Esophagus (tissue), 2 donors: ENCODE results near the gene TEX54. TPM values are rescaled to one million over a fixed set of nuclear protein-coding genes. Genes with fewer than 3 reads are reported as not detected.
"Not testable (repeated sequence)": the region's sequence is repeated elsewhere in the genome, so short reads cannot be mapped to it uniquely, and the experiment has no call there.

Experiments
- H3K27ac ChIP-seq, 2 donors: one replicate each; pipeline ENCODE4 v1.5.1; 2013; ENCODE audit warnings: low read depth in 2 of 2, mild to moderate bottlenecking in 2 of 2, inconsistent platforms in 1 of 2, low read length in 1 of 2, moderate library complexity in 1 of 2
- H3K27me3 ChIP-seq, 2 donors: one replicate each; pipeline ENCODE4 v1.6.1; 2013; ENCODE audit warnings: low read length in 2 of 2, control low read depth in 1 of 2, mild to moderate bottlenecking in 1 of 2; ENCODE audit not compliant: insufficient read depth in 2 of 2, control insufficient read depth in 1 of 2
- H3K36me3 ChIP-seq, 2 donors: one replicate each; pipeline ENCODE4 v1.6.1; 2013; ENCODE audit warnings: low read length in 1 of 2; ENCODE audit not compliant: control insufficient read depth in 2 of 2, insufficient read depth in 2 of 2
- H3K4me1 ChIP-seq, 2 donors: one replicate each; pipeline ENCODE4 v1.6.1; 2013; ENCODE audit warnings: low read length in 1 of 2; ENCODE audit not compliant: control insufficient read depth in 2 of 2, insufficient read depth in 2 of 2
- H3K4me3 ChIP-seq, 2 donors: one replicate each; pipeline ENCODE4 v1.5.1; 2013; ENCODE audit warnings: low read length in 2 of 2, mild to moderate bottlenecking in 2 of 2, low read depth in 1 of 2, moderate library complexity in 1 of 2
- H3K9me3 ChIP-seq, 2 donors: one replicate each; pipeline ENCODE4 v1.6.1; 2013; ENCODE audit warnings: mild to moderate bottlenecking in 2 of 2, low read depth in 1 of 2, low read length in 1 of 2, moderate library complexity in 1 of 2; ENCODE audit not compliant: control insufficient read depth in 2 of 2, insufficient read depth in 1 of 2
- WGBS, 2 donors: extraction: QIAGEN DNeasy Blood & Tissue Kit; methylation state at CpG; one replicate each; pipeline ENCODE4 v1.1.7; 2013; 5-methylcytosine and 5-hydroxymethylcytosine counted together
- polyA plus RNA-seq, 2 donors: library from polyadenylated mRNA; stranded (reverse); fragments of 200-250 nt; gene quantifications; one replicate each; pipeline ENCODE4 v1.2.3, GENCODE V29; 2013
- donor health status: healthy with polysubstance abuse.
- donor health status: Bipolar disorder and iron deficiency.

Gene TEX54
- polyA plus RNA-seq, 2 donors: not detected

DNA sequence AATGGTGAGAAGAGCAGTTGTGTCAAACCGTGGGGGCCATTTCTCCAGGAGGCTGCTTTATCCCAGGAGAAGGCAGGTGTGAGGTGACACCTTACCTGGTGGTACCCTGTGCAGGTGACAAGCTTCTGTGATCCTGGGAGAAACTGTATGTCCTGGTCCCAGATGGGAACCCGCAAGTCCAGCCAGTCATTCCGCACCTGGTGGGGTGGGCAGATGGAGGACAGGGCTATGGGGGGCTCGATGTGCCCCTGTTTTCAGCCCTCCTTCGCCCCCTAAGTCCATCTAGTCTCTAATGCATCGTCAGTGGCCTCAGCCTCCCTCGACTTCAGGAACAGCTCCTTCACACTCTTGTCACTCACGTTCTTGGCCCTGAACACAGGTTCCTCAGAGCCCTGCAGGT lies 2.7 kb upstream of the TEX54 start:
- Histone ChIP-seq H3K4me3 (no peak overlapping the region), H3K9me3 (no peaks in the 10 kb centered on the region), H3K36me3 (peaks cover 12 to 15% of the 10 kb centered on the region in 2 donors), H3K27ac (no peak overlapping the region), H3K4me1 (peaks cover 0 to 5% of the 10 kb centered on the region in 2 donors), H3K27me3 (no peaks in the 10 kb centered on the region)
- 84 to 89% methylated on average over 8 of the region's 8 CpGs for WGBS, 2 donors

DNA sequence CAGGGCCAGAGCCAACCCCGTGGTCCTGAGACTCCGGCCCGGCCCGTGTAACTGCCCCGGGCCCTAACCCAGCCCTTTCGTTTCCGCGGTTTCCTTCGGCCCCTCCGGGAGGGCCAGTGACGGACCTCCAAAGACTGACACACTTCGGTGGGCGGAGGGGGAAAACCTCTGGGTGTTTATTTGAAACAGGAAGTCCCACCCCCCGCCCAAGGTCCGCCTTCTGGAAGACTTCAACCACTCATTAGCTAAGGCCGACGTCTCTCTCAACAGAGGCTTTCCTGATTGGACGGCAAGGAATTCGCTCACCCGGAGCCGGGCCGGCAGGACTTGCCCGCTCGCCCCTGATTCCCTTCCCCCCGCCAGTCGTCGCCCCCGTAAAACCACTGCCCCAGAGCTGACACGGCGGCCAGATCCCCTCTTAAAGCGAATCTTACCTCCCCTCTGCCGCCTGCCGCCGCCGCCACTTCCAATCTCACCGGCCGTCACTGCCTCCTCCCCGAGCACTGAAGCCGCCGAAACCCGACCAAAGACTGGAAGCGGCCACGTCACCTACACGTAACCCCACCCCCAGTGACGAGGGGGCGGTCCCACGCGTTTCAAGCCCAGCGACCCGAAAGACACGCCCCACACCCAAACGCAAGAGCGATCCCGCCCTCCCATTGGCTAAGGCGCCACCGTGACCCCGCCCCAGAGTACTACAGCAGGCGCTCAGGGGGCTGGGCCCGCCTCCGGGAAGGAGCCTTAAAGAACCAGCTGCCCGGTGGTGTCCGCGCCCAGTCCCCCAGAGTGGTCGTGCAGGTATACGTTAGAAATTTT lies 913 bp downstream of the TEX54 start, which contains the start of gene STX5:
Gene STX5 (minus strand): TSS at position 532 of the 816 bp plus-strand sequence. CDS start 808 bp downstream, outside the sequence.
- H3K9me3 ChIP-seq: no peaks in the 10 kb centered on the region
- WGBS, 2 donors: 0% methylated on average over 65 of the region's 65 CpGs
- H3K4me3 ChIP-seq: peak within 1 kb of the TSS; percentile 79 to 93
- H3K27me3 ChIP-seq: no peaks in the 10 kb centered on the region
- H3K27ac ChIP-seq: peak within 1 kb of the TSS; percentile 96 to 98
- peaks cover 0 to 5% of the 10 kb centered on the region in 2 donors for H3K4me1 ChIP-seq
- peaks cover 18 to 23% of the 10 kb centered on the region in 2 donors for H3K36me3 ChIP-seq

DNA sequence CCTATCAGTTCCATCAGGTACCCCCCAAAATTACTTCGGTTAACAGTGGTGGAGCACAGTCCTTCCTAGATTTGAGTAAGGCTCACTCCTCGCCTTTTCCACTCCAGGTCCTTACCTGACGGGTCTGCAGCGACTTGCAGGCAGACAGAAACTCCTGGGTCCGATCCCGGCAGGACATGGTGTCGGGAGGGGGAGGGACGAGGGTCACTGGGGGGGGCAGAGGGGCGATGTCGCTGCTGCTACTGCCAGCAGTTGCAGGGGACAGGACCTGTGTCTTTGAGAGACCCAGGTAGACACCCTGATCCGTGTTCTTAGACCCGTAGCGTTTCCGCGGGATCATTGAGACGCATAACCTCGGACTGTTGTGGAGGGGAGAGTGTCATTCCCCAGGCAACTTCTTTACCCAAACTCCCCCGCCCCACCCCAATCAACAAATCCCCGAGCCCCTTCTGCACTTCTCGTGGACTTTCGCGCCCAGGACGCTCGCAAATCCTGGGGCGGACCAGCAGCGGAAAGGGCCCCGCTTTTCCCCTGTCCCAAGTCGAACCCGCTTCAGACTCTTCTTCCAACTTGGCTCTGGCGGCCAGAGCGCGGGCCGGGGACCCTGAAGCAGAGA lies 1.6 kb downstream of the TEX54 start:
- Histone ChIP-seq H3K4me1 (peaks cover 0 to 5% of the 10 kb centered on the region in 2 donors), H3K27ac (peak overlapping the region; percentile 84 to 98), H3K27me3 (no peaks in the 10 kb centered on the region), H3K9me3 (no peaks in the 10 kb centered on the region), H3K36me3 (peaks cover 18 to 23% of the 10 kb centered on the region in 2 donors), H3K4me3 (peak overlapping the region; percentile 79 to 93)
- 0 to 1% methylated on average over 33 of the region's 33 CpGs for WGBS, 2 donors

DNA sequence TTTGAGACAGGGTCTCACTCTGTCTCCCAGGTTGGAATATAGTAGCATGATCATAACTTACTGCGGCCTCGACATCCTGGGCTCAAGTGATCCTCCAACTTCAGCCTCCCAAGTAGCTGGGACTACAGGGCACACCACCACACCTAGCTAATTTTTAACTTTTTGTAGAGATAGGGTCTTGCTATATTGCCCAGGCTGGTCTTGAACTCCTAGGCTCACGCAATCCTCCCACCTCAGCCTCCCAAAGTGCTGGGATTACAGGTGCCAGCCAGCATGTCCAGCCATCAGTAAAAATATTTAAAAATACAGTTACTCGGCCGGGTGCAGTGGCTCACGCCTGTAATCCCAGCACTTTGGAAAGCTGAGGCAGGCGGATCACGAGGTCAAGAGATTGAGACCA lies 4.5 kb downstream of the TEX54 start:
- H3K27ac ChIP-seq, H3K9me3 ChIP-seq, H3K4me3 ChIP-seq, H3K4me1 ChIP-seq, H3K27me3 ChIP-seq: not testable (repeated sequence)
- H3K36me3 ChIP-seq: peaks cover 21 to 25% of the 10 kb centered on the region in 2 donors
- WGBS, 2 donors: 96% methylated on average over 8 of the region's 8 CpGs

DNA sequence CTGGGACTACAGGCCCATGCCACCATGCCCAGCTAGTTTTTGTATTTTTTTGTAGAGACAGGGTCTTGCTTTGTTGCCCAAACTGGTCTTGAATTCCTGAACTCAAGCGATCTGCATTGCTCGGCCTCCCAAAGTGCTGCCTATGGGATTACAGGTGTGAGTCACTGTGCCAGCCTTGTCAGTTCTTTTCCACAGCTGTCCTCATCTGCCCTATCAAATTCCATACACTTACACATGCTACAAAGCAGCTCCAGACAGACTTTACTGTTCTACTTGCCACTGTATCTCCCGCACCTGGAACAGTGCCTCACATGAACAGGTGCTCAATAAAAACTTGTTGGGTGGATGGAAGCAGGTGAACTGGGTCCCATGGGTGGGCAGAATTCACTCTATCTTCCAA lies 9.0 kb downstream of the TEX54 start:
- H3K27me3 ChIP-seq: no peaks in the 10 kb centered on the region
- H3K9me3 ChIP-seq: no peaks in the 10 kb centered on the region
- no peak overlapping the region for H3K4me3 ChIP-seq
- no peak overlapping the region for H3K27ac ChIP-seq
- no peaks in the 10 kb centered on the region for H3K4me1 ChIP-seq
- WGBS, 2 donors: 91 to 92% methylated on average over 3 of the region's 3 CpGs
- H3K36me3 ChIP-seq: peaks cover 21 to 33% of the 10 kb centered on the region in 2 donors

DNA sequence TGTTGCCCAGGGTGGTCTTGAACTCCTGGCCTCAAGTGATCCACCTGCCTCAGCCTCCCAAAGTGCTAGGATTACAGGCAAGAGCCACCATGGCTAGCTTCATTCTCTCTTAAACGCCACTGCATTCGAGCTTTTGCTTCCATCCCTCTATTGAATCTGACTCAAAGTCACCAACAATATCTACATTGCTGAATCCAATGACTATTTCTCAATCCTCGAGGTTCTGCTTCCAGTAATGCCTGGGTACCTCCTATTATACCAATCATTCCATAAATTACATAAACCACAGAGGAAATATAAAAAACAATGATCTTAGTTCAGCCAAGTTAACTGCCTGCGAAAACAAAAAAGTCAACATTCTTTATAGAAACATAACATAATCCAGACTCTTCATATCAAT lies 15.5 kb downstream of the TEX54 start:
- no peak overlapping the region for H3K4me3 ChIP-seq
- no peak overlapping the region for H3K27ac ChIP-seq
- peaks cover 0 to 5% of the 10 kb centered on the region in 2 donors for H3K36me3 ChIP-seq
- no peaks in the 10 kb centered on the region for H3K9me3 ChIP-seq
- H3K4me1 ChIP-seq: no peaks in the 10 kb centered on the region
- no peaks in the 10 kb centered on the region for H3K27me3 ChIP-seq
- WGBS, 2 donors: 89 to 90% methylated on average over 4 of the region's 4 CpGs

DNA sequence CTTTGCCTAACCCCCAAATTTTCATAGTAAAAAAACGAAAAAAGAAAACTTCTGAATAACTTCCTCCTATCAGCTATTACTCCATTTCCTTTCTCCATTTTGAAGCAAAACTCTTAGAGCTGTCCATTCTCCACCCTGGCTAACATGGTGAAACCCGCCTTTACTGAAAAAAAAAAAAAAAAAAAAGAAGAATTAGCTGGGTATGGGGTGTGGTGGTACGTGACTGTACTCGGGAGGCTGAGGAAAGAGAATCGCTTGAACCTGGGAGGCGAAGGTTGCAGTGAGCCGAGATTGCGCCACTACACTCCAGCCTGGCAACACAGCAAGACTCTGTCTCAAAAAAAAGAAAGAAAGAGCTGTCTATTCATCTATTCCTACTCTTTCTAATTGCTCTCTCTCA lies 16.1 kb downstream of the TEX54 start:
- Histone ChIP-seq H3K36me3 (peaks cover 0 to 2% of the 10 kb centered on the region in 2 donors), H3K9me3 (no peaks in the 10 kb centered on the region), H3K27me3 (no peaks in the 10 kb centered on the region), H3K4me3 (no peak overlapping the region), H3K4me1 (no peaks in the 10 kb centered on the region), H3K27ac (no peak overlapping the region)
- WGBS, 2 donors: 81 to 83% methylated on average over 8 of the region's 8 CpGs

DNA sequence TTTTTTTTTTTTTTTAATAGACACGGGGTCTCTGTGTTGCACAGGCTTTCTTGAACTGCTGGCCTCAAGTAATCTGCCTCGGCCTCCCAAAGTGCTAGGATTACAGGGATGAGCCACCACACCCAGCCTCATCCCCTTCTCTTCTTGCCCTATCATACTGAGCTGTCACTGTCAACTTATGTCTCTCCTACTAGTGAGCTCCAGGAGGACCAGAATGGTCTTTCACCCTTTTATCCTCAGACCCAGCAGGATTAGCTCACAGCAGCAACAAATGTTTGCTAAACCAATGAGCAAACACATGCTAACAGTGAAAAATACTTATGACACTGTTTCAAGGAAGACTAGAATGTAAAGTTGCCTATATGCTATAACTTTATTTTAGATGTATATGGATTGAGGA lies 21.0 kb downstream of the TEX54 start:
- WGBS, 2 donors: 68 to 79% methylated on average over 2 of the region's 2 CpGs
- Histone ChIP-seq H3K4me1 (peaks cover 0 to 2% of the 10 kb centered on the region in 2 donors), H3K27ac (no peak overlapping the region), H3K36me3 (no peaks in the 10 kb centered on the region), H3K27me3 (no peaks in the 10 kb centered on the region), H3K9me3 (no peaks in the 10 kb centered on the region), H3K4me3 (no peak overlapping the region)

DNA sequence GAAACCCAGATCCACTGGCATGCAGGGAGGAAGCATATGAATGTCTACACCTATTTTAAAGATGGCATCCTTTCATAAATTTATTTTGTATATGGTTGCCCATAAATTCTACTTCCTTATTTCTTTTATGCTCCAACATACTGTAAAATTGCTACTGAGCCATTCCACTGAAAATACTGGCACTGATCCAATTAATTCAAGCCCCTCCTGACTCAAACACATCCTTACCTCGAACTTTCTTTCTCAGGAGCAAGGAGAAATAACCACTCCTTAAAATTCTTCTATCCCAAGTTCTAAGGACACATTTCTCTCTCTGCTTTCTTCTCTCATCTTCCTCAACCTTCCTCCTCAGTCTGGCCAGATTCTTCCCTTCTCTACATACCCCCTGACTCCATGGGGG lies 21.9 kb downstream of the TEX54 start:
- H3K36me3 ChIP-seq: no peaks in the 10 kb centered on the region
- 25 to 44% methylated on average over 1 of the region's 1 CpG for WGBS, 2 donors

More for the DNA sequence above, 21.9 kb downstream of the TEX54 start:
- Histone ChIP-seq H3K4me3 (no peak overlapping the region), H3K27me3 (no peaks in the 10 kb centered on the region), H3K9me3 (no peaks in the 10 kb centered on the region), H3K27ac (no peak overlapping the region), H3K4me1 (peaks cover 0 to 9% of the 10 kb centered on the region in 2 donors)
